Hepatocyte (in vitro differentiated cells): ENCODE measurements around the gene CD300LB. TPM values are rescaled to one million over a fixed set of nuclear protein-coding genes. Genes with fewer than 3 reads are reported as not detected.

Experiments used
- DNase-seq: peaks from one replicate; pipeline ENCODE4 v3.0.0-alpha.2; 2016; ENCODE audit warnings: low spot score
- H2AFZ ChIP-seq: fragments of 200-600 bp; sonication (generic); 2 replicates; pipeline ENCODE4 v1.6.0; 2016; ENCODE audit warnings: antibody characterized with exemption, mild to moderate bottlenecking
- H3K27ac ChIP-seq: fragments of 200-600 bp; sonication (generic); 2 replicates; pipeline ENCODE4 v1.5.1; 2016; ENCODE audit warnings: mild to moderate bottlenecking
- H3K27me3 ChIP-seq: fragments of 200-600 bp; sonication (generic); 2 replicates; pipeline ENCODE4 v1.6.1; 2016
- H3K36me3 ChIP-seq: fragments of 200-600 bp; sonication (generic); replicated peaks from 2 replicates; pipeline ENCODE4 v1.5.1; 2016; ENCODE audit warnings: low read depth; ENCODE audit not compliant: insufficient read depth
- H3K4me1 ChIP-seq: fragments of 200-600 bp; sonication (generic); 2 replicates; pipeline ENCODE4 v1.5.1; 2016; ENCODE audit warnings: mild to moderate bottlenecking, moderate library complexity; ENCODE audit not compliant: insufficient read depth
- H3K4me2 ChIP-seq: fragments of 200-600 bp; sonication (generic); 2 replicates; pipeline ENCODE4 v1.6.0; 2016
- H3K4me3 ChIP-seq: fragments of 200-600 bp; sonication (generic); 2 replicates; pipeline ENCODE4 v1.5.1; 2016; ENCODE audit warnings: mild to moderate bottlenecking
- H3K79me2 ChIP-seq: fragments of 200-600 bp; sonication (generic); 2 replicates; pipeline ENCODE4 v1.6.0; 2017; ENCODE audit warnings: mild to moderate bottlenecking
- H3K9me2 ChIP-seq: fragments of 200-600 bp; sonication (generic); replicated peaks from 2 replicates; pipeline ENCODE4 v1.6.0; 2017; ENCODE audit warnings: mild to moderate bottlenecking; ENCODE audit not compliant: insufficient read depth
- H3K9me3 ChIP-seq: fragments of 200-600 bp; sonication (generic); 2 replicates; pipeline ENCODE4 v1.5.1; 2016; ENCODE audit warnings: low read depth, mild to moderate bottlenecking
- H4K20me1 ChIP-seq: fragments of 200-600 bp; sonication (generic); 2 replicates; pipeline ENCODE4 v1.6.0; 2016; ENCODE audit warnings: mild to moderate bottlenecking; ENCODE audit not compliant: insufficient read depth, poor library complexity, severe bottlenecking
- CTCF ChIP-seq: fragments of 200-600 bp; sonication (generic); IDR thresholded peaks from 2 replicates; pipeline ENCODE4 v1.5.1; 2016; ENCODE audit warnings: antibody characterized with exemption, mild to moderate bottlenecking; ENCODE audit not compliant: poor library complexity
- EZH2 ChIP-seq: fragments of 200-600 bp; sonication (generic); IDR thresholded peaks from 2 replicates; pipeline ENCODE4 v1.6.1; 2016; ENCODE audit warnings: antibody characterized with exemption, mild to moderate bottlenecking, borderline replicate concordance
- EZH2phosphoT487 ChIP-seq: fragments of 200-600 bp; sonication (generic); IDR thresholded peaks from one replicate; pipeline ENCODE4 v1.6.1; 2018; ENCODE audit warnings: antibody characterized with exemption, mild to moderate bottlenecking, low read depth, moderate library complexity; ENCODE audit not compliant: unreplicated experiment, severe bottlenecking
- WGBS: methylation state at CpG from one replicate; pipeline ENCODE4 v1.1.6; 2016; ENCODE audit warnings: low lambda C conversion rate; ENCODE audit errors: missing lambda C conversion rate; 5-methylcytosine and 5-hydroxymethylcytosine counted together
- polyA plus RNA-seq: library from polyadenylated mRNA; unstranded; fragments of >200 nt; fragmentation: Nextera tagmentation; extraction: Ambion mirVana; gene quantifications from 2 replicates; pipeline ENCODE4 v1.2.1, GENCODE V29; 2016
- total RNA-seq: library from RNA; depleted of rRNA; stranded (reverse); fragments of >200 nt; gene quantifications from 2 replicates; pipeline ENCODE4 v1.2.3, GENCODE V29; 2014

CD300LB gene
- total and polyA plus RNA-seq, 2 experiments from 2014 or later: not detected

- no peak for DNase-seq
- TF ChIP-seq EZH2: no peak
- no peak for TF ChIP-seq CTCF
- no peak for TF ChIP-seq EZH2phosphoT487
- H3K9me2 ChIP-seq: no peaks in the 10 kb centered on the region
- H3K4me1 ChIP-seq: no peaks in the 10 kb centered on the region
- no peak overlapping the region for H3K27ac ChIP-seq
- no peaks in the 10 kb centered on the region for H3K79me2 ChIP-seq
- H2AFZ ChIP-seq: no peak overlapping the region
- WGBS: 74% methylated on average over 8 of the region's 8 CpGs
- no peak overlapping the region for H3K4me3 ChIP-seq
- no peaks in the 10 kb centered on the region for H3K36me3 ChIP-seq
- H3K4me2 ChIP-seq: no peak overlapping the region
- no peaks in the 10 kb centered on the region for H4K20me1 ChIP-seq
- no peaks in the 10 kb centered on the region for H3K27me3 ChIP-seq
- H3K9me3 ChIP-seq: peaks cover 4% of the 10 kb centered on the region
Measured at GRCh38 chr17:74480290-74480689, 51.0 kb downstream of the CD300LB start.

GRCh38 chr17:74478420-74479100, 52.7 kb downstream of the CD300LB start:
- H3K9me2 ChIP-seq: no peaks in the 10 kb centered on the region
- no peaks in the 10 kb centered on the region for H3K79me2 ChIP-seq
- DNase-seq: no peak
- no peak overlapping the region for H2AFZ ChIP-seq
- H3K4me1 ChIP-seq: no peaks in the 10 kb centered on the region
- H4K20me1 ChIP-seq: no peaks in the 10 kb centered on the region
- H3K4me2 ChIP-seq: no peak overlapping the region
- H3K27ac ChIP-seq: no peak overlapping the region
- WGBS: 69% methylated on average over 6 of the region's 6 CpGs
- no peaks in the 10 kb centered on the region for H3K36me3 ChIP-seq
- TF ChIP-seq CTCF (no peak), EZH2phosphoT487 (no peak), EZH2 (no peak)
- peaks cover 4% of the 10 kb centered on the region for H3K9me3 ChIP-seq
- no peak overlapping the region for H3K4me3 ChIP-seq
- no peaks in the 10 kb centered on the region for H3K27me3 ChIP-seq

GRCh38 chr17:74477411-74477810, 53.9 kb downstream of the CD300LB start:
- TF ChIP-seq EZH2 (no peak), CTCF (no peak), EZH2phosphoT487 (no peak)
- H3K9me3 ChIP-seq: peaks cover 4% of the 10 kb centered on the region
- no peak overlapping the region for H3K4me3 ChIP-seq
- H3K4me2 ChIP-seq: no peak overlapping the region
- H2AFZ ChIP-seq: no peak overlapping the region
- no peaks in the 10 kb centered on the region for H3K27me3 ChIP-seq
- 88% methylated on average over 4 of the region's 4 CpGs for WGBS
- H3K9me2 ChIP-seq: no peaks in the 10 kb centered on the region
- DNase-seq: no peak
- no peaks in the 10 kb centered on the region for H3K4me1 ChIP-seq
- no peaks in the 10 kb centered on the region for H3K79me2 ChIP-seq
- H3K27ac ChIP-seq: no peak overlapping the region
- no peaks in the 10 kb centered on the region for H3K36me3 ChIP-seq
- H4K20me1 ChIP-seq: no peaks in the 10 kb centered on the region
